GM19099 (cell line): ENCODE results near the gene SPAM1.

Experiments
- POLR2A ChIP-seq: IDR thresholded peaks from 3 replicates; pipeline ENCODE4 v1.6.1; 2011; ENCODE audit warnings: low read depth; ENCODE audit not compliant: insufficient read length; ENCODE audit errors: extremely low read depth

SPAM1 gene

DNA sequence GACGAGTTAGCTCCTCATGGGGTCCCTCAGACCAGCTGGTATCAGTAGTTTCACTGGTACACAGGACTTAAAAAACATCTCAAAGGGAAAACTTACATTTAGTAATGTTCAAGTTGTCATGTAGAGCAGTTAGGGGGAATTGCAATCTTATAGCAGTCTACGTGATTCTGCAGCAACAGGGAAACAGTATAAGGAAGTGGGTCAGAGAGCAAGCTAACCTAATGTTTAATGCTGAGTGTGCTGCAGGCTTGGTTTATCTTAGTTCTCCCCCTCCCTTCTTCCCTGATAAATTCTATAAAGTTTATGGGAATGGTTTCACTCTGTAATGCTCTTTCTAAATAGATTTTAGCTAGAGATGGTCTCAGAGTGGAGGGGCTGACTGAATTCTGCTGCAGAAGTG lies 11.3 kb downstream of the SPAM1 start:
- no peak for TF ChIP-seq POLR2A

DNA sequence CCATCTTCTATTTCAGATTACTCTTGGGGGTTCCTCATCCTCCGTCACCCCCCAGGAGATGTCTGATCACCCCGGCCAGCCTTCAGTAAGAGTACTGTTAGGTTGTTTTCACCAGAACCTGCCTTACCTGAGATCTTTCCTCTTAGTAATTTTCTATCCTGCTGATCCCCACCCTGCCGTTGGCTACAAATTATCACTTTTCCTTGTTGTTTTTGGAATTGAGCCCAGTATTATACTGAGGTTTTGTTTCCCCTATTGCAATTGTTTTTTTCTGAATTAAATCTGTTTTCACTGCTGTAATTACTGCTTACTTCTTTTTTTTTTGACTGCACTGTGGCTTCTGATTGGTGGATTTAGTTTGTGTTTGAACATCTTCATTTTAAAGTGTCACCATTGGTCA lies 14.7 kb downstream of the SPAM1 start:
- TF ChIP-seq POLR2A: no peak

DNA sequence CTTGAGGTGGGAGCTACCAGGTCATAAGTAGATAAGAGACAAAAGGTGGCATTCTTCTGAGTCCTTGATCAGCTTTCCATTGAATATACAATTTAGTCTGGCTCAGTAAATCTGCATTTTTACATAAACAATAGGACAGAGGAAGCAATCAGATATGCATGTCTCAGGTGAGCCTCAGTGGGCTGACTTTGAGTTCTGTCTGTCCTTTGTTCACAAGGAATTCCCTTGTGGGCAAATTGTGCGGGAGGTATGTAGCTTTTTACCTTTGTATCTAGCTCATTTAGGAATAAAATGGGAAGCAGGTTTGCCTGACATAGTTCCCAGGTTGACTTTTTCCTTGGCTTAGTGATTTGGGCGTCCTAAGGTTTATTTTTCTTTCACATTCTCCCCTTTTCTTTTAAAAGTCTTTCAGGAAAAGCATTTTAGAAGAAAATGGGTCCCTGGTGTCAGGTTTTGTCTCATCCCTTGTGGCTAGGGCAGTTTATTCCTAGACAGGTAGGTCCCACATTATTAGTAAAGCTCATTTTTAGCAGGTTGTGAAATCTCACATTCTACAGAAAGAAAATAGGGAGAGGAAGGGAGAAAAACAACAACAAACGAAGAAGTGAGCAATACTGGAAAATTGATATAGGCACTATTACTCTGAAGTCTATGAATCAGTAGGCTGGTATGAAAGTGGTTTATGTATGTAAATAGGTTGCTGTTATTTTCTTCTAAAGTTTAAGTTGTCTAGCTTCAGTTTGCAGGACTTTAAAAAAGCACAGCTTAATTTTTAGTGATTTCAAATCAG lies 16.5 kb downstream of the SPAM1 start:
- TF ChIP-seq POLR2A: no peak

DNA sequence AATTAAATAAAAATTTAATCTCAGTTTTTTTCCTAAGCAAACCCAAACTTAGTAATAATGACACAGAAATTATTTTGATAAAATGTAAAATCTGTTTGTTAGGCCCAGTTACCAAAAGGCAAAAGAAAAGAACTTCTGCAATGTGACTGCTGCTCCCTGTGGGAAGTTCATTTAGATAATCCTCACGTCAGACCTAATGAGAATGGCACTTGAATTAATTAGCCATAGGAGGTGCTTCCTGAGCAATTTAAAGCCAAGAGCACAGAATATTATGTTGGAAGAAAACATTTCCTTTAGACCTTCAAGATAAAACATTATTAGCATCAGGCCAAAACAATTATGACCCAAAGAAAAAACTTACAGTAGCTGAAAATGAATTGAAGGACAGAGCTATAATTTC lies 19.4 kb downstream of the SPAM1 start:
- TF ChIP-seq POLR2A: no peak

DNA sequence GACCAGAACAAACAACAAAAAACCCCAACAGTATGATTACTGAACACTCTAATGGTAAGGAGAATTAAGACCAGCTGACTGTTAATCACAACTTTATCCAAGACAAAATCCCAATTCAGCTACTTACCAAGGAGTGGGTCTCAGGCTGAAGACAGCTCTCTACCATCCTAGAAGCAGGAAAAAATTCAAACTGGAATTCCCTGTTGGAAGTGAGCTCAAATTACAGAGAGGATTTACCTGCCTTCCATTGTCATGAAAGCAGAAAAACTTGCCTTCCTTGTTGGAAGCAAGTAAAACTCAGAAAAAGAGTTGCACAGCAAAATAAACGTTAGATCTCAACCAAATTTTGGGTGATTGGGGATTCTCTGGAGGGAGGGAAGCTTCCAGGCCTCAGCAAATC lies 20.9 kb downstream of the SPAM1 start:
- TF ChIP-seq POLR2A: no peak

DNA sequence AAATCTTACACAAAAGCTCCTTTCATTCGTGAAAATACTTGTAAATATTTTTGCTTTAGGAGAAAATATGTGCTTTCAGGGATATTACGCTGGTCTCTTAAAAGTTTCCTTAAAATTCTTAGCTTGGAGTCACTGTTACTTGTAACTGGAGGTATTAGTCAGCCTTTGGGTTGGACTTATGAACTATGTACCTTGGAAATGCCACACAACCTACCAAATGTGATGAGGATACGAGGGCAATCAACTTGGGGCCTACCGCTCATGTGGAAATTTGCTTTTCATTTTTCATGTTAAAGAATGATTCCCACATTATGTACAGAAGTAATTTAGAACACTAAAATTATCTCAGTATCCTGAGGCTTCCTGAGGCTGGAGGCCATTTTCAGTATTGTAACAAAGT lies 23.1 kb downstream of the SPAM1 start:
- TF ChIP-seq POLR2A: no peak

DNA sequence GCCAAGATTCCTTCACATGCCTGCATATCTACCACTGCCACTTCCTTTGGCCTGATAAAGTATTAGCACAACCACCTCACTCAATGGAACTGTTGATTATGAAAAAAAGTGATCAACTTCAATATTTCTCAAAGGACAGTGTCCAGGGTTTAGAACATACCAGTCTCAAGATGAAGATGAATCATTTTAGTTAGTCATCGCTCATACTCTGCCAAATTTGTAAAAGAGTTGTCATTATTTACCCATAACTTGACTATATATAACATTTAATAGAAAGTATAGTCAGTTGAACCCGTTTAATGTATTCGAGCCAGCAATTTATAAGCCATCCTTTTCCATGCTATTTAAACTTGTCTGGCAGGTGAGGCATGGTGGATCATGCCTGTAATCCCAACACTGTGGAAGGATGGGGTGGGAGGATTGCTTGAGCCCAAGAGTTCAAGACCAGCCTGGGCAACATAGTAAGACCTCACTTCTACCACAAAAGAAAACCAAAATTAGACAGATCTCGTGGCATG lies 33.2 kb downstream of the SPAM1 start:
- TF ChIP-seq POLR2A: no peak

DNA sequence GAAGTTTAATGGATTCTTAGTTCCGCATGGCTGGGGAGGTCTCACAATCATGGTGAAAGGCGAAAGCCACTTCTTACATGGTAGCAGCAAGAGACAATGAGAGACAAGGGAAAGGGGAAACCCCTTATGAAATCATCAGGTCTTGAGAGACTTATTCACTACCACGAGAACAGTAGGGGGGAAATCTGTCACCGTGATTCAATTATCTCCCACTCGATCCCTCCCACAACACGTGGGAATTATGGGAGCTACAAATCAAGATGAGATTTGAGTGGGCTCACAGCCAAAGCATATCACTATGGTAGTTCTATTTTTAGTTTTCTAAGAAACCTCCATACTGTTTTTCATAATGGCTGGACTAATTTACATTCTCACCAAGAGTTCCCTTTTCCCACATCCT lies 36.7 kb downstream of the SPAM1 start:
- TF ChIP-seq POLR2A: no peak

DNA sequence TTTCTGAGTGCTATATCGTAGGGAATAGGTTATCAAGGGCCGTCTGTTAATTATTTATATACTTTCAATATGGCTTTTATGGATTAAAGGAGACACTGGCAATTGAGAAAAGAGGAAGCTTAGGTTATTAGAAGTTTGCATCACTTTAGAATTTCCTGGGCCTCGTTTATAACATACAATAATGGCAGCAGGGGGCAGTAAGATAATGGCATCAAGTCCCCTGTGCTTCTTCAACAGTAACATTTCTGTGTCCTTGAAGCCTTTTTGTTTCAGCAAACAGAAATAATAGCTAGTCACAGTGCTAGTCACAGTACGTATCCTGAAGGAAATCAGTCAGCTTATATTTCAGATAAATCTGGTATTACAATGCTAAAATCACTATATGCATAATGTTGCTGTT lies 41.9 kb downstream of the SPAM1 start:
- no peak for TF ChIP-seq POLR2A

DNA sequence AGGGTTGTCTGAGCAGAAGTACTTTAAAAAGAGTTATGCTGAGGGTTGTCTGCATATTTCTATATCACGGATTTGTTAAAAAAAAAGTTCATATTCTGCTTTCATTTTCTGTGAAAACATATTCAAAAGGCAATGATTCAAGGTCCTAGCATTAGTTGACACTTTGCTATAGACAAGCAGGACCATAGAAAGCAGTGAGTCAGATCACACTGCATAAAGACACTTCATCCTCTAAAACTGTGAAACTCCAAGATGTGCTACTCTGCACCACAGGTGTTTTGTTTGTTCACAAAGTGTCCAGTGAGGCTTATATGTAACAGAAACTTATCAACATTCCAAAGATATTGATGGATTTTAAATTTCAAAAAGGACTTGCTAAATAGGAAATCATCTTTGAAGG lies 47.0 kb downstream of the SPAM1 start:
- no peak for TF ChIP-seq POLR2A

DNA sequence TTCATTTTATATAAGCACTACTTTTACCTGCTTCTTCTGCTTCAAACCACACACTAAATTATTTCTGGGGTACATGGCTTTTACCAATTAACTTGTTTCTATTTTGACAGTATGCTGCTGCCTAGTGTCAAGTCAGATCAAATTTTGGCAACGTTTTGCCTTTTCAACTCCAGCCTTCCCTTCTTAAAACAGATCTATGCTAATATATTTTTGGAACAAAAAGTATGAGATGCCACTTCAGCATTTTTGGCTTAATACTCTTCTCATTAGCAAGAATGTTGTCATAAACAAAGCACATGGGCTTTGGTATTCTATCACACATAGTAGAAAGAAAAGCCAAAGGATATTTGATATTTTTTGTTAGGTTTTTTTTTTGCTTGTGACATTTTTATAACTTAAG lies 47.8 kb downstream of the SPAM1 start:
- TF ChIP-seq POLR2A: no peak

DNA sequence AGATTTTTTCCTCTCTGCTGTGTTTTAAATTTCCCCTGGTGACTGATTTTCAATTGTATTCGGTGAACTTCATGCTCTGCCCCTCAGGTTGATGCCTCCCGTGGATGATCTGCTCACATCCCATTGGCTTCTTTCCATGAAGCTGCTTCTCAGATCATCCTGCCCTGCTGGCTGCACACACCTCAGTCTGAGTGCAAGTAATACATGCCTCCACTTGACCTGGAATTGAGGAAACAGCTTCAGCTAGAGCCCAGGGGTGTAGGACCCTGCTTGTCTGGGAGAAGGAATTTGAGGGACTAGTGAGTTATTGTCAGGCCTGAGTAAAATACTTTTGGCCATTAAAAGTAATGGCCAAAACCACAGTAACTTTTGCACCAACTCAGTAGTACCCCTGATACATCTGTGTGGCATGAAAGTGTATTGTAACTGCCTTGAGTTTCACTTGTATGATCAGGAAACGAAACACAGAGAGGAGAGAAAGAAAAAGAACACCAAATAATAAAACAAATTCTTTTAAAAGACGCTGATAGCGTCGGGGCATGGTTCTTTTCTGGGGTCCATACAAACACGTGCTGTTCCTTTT lies 49.4 kb downstream of the SPAM1 start:
- no peak for TF ChIP-seq POLR2A

DNA sequence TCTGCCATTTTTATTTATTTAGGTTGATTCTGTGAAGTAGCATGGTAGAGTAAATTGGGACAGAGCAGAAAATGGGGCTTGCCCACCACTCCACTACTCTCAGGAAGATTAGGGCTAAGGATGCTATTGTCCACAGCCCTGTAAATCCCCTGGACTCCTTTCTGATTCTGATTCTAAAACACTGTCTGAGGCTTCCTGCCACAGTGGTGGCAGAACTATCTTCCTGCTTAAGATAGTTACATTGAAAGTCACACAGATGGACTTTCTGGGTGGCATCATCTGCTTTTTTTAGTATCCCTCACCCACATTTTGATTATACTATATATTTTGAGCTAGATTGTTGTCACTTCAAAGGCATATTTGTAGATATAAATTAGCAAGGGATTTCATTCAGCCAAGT lies 50.0 kb downstream of the SPAM1 start:
- TF ChIP-seq POLR2A: no peak

DNA sequence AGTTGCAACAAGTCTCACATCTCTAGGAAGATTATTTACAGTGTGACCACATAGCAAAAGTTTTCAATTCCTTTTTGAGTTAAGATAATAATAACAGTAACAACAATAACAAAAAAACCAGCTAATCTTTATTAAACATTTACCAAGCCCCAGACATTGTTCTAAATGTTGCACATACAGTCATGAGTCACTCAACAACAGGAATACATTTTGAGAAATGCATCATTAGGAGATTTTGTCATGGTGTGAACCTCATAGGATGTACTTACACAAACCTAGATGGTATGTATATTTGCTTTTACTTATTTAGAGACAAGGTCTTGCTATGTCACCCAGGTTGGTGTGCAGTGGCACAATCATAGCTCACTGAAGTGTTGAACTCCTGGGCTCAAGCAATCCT lies 52.0 kb downstream of the SPAM1 start:
- no peak for TF ChIP-seq POLR2A

DNA sequence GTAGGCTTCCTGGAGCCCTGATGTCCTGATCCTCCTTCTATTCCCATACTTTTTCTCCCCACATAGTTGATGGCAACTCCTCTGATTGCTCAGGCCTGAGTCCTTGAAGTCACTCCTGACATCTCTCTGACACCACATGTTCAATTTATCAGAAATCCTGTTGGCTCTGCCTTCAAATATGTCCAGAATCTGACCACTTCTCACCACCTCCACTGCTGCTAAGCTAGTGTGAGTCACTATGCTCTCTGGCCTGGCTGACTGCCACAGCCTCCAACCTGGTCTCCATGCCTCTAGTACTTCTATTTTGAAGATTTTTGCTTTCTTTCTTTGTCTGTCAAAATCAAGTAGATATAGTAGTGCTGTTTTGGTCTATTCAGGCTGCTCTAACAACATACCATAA lies 54.8 kb downstream of the SPAM1 start:
- no peak for TF ChIP-seq POLR2A

DNA sequence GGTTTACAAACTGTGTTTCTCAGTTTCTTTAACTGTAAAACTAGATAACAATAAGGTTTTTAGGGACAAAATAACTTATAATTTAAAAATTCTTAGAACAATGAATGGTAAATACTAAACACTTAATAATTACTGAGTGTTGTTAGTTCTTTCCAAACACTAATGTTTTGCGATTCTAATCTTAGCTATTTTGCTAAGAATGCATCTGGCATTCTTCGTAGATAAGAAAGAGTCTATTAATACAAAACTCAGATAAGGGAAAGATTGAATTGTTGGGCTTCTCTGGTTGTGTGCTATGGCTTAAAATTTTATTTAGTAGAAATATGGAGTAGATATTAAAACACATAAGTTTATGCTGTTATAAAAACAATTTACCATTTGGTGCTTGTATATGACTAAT lies 62.4 kb downstream of the SPAM1 start:
- TF ChIP-seq POLR2A: no peak
